ENCODE data around the gene MSMP.

Gene MSMP

GRCh38 chr9:35769763-35770162 is 15.7 kb upstream of the MSMP start:
- DNase-seq: no peak

DNA sequence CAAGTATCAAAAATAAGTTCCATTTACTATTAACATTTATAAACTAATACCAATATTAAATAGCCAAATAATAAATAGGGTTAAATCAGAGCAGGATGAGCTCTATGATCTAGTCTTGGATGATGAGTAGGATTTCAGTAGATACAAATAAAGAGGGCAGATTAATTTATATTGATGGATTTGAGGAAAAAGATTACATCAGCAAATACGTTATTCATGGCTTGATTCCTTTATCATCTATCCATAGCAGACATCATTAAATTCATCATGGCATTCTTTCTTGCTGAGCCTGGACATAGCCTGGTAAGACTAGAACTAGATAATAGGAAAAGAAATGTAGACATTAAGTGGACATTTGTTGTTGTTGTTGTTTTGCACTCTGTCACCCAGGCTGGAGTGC is 13.4 kb upstream of the MSMP start:
- no peak for DNase-seq

DNA sequence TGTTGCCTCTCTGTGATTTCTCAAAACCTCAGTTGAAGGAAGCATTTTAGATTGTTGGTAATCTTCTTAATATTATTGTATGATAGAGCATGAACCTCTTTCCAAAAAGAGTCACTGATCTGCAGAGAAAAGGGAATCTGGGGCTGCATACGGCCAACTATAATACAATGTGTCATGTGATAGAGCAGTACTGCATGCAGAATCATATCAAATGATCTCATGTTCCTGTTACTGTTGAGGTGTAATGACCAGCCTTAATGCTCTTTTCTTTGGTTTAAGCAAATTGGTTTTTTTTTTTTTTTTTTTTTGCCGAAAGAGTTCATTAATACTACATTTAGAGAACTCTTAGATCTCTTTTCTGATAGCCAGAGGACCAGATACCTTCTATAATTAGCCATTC is 12.9 kb upstream of the MSMP start:
- no peak for DNase-seq

DNA sequence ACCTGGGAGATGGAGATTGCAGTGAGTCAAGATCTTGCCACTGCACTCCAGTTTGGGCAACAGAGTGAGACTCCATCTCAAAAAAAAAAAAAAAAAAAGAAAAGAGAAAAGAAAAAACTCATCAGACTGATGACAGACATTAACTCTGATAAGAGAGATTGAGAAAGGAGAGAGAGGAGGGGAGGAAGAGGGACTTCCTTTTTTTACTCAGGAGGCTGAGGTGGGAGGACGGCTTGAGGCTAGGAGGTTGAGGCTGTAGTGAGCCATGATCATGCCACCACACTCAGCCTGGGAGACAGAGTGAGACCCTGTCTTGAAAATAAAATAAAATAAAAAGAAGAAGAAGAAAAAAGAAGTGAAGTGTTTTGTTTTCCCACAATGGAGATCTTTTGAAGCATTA is 9.7 kb upstream of the MSMP start:
- no peak for DNase-seq

- no peak for DNase-seq
Measured at GRCh38 chr9:35763181-35763580, 9.1 kb upstream of the MSMP start.

DNA sequence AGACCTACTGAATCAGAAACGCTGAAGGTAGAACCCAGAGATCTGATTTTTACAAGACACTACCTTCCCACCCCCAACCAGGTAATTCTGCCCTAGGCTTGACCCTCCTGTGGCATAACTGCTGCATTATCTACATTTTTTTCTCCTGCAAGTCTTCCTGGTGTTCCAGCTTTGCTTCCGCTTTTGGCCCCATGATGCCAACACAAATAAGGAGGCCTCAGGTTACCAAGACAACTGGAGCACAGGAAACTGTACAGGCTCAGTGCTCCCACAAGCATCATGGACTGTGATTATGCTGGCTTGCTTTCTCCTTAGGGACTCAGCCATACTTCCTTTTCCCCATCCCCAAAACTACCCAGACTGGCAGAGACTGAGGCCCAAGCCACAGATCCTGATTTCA is 6.6 kb upstream of the MSMP start:
- no peak for DNase-seq

DNA sequence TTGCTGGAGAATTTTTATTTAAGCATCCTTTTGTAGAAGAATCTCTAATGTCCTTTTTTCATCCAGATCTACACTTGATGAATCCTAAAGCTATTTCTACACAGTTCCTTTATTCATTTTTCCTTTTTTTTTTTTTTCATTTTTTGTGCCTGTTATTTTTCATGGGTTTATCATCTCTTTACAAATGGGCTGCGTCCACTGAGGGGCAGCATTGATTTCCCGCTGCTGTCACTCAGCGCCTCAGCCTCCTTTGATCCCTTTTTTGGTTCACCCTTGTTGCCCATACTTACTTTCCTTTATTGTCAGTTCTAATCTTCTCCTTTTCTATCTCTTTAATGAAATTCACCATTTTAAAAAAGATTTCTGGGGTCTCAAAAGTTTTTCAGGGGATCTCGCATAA is 5.7 kb upstream of the MSMP start:
- DNase-seq: no peak

DNA sequence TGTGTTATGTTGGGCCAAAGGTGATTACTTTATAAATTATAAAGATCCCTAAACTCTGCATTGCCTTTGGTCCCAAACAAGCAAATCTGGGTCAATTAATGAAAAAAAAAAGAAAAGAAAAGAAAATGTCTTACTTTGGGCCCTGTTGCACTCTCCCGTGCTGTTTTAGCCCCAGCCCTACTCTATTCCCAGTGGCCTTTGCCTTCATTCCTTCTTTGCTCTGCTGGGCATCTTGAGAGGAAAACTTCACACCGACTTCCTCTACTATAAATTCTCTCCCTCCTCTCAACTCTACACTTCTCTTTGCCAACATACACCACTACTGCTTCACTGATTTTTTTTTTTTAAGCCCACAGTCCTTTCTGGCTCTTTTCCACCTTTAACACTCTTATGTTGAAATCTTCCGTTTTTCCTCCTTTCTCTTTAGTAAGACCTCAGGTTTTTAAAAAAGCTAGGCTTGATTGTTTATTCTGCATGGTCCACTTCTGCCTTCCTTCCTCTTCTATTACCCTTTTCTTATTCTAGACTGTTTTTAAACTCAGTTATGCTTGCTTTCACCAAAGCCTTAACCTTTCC is 4.5 kb upstream of the MSMP start:
- DNase-seq: no peak

DNA sequence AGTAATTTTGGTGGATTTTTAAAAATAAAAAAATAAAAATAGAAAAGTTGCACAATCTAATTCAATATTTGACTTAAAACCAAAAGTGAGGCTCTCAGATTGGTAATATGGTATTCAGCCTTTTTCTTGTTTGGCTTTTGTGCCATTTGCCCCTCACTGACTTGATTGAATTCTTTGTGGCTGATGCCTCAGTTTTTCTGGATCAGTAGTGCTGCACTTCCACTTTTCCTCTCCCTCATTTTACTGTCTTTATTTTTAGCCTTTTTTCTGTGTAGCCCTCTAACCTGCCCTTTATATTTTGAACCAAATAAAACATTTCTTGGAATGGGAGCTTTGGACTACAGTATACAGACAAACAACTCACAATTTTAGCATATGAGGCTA is 3.8 kb upstream of the MSMP start:
- DNase-seq: no peak

DNA sequence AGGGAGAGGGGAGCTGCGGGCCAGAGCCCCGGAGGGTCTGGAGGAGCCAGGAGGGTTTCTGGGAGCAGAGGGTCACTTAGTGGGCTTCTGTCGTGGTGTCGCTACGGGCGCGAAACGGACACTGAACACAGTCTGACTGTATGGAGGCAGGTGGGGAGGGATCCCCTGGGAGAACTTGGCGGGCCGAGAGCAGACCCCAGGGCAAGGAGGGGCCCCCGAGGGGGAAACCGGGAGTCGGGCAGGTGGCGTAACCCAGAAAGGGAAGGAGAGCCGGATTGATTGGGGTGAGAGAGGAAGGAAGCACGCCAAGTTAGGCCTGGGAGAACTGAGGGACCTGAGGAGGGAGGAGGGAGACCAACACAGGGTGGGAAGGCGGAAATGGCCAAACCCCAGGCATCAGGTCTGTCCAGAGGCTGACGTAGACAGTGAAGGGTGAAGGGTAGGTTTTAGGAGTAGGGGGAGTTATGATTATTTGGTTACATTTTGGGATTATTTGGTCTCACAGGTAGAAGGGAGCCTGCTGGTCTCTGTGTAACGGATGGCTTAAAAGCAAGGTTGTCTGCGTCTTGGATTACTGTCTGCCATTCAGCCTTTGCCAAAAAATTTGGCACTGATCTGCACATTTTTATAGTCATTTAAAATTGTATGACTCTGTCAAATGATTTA is 3.3 kb upstream of the MSMP start:
- DNase-seq: peak; percentile 80

DNA sequence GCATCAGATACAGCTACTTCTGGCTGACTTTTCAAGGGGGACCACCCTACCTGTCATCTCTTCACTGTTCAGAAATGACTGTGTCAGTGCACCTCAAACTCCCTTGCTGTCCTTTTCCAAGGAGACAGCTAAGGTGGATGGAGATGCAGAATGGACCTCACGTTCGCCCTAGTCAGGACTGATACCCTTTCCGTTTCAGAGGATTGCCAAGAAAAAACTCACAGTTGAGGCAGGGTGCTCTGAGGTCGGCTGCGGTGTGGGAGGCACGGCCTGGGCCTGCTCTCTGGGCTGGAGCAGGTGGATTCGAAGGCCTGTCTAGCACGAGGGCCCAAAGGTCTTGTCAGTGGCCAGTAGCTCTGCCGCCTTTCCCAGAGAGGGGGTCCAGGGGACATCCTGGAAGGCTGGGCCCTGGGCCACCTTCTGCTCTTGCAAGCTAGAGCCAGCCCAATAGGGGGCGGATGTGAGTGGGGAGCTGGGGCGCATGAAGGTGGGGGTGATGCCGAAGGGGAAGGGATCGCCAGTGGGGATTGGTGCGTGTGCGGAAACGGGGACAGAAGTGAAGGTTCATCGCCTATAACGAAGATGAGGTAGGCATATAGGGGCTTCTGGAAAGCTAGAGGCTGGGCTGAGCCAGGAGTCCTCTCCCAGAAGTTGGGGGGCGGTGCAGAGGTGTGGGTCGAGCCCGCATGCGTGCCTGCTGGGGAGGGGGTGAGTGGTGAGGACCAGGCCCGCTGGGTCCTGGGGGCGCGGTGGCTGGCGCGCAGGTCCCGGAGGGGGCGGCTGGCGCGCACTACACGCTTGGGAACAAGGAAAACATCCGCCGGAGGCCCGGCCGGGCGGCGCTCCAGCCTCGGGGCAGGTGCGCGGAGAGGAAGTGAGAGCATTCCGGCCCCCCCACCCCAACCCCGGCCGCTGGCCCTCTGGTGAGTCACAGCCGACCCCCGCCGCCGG is 2.5 kb upstream of the MSMP start:
- no peak for DNase-seq

DNA sequence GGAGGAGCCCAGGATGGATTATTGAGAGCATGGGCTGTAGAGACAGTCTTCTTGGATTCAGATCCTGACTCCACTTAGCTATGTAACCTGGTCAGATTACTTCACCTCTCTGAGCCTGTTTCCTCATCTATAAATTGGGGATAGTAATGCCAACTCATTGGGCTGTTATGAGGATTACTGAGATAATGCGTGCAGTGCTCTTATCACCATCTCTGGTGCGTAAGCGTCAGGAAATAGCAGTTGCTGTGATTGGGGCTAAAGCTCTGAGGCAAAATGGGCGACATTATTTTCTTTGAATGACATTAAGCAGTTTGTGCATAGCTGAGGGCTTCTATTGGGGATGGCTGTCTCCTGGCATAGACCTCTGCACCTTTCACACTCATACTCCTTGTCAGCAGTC is 995 bp upstream of the MSMP start:
- DNase-seq: no peak

DNA sequence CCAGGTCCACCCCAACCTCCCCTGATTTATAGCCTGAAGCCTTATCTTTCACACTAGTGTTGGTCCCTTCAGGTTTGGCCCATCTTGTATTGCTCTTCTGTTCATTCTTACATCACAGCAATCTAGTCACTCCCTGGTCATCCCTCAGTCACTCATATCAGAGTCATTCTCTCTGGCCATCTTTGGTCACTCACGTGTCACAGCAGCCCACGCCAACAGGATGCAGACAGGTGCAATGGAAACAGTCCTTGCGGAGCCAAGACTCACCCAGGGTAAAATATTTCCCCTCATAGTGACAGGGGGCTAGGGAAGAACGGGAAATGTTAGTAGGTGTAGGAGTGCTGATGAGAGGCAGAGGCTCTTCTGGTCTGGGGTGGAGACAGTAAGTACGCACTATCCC is 610 bp downstream of the MSMP start:
- no peak for DNase-seq

DNA sequence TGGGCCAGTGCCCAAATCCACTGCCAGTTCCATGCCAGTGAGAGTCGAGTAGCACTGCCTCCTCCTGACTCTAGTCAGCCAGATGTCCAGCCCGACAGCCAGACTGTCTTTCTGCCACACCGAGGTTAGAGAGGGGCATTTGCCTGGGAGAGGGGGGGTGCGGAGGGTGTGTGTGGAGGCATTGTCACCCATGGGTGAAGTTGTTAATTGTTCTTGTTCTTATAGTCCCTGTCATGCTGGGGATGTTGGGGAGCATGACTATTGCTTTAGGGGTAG is 3.9 kb downstream of the MSMP start:
- no peak for DNase-seq

DNA sequence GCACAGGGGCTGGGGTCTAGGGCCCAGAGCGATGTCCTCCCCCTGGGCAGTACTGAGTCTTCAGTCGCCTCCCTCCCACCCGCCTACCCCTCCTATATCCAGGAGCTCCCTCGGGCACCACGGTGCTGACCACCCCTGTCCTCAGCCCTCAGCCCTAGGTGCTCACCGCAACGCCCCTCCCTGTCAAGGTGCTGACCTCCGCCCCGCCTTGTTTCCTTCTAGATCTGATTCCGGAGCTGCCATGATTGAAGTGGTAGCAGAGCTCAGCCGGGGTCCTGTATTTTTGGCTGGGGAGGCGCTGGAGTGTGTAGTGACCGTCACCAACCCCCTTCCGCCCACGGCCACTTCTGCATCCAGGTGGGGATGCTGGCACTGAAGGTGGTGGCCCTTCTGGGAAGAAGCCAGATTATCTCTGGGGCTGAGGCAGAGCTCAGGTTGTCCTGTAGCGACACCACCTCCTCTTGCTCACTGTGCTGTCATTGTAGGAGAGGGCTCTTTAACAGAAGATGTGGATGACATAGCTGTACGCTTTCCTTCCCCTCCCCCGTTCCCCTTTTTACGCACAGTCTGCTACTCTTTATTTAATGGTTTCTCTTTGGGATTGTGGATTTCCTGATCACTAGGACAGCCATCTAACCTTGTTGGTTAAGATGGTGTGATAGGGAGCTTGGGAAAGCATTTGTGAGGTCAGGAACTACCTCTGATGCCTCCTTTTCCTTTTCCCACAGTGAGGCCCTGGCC is 4.4 kb downstream of the MSMP start:
- DNase-seq: no peak

- peak; percentile 85 for DNase-seq
Measured at GRCh38 chr9:35748858-35749514, 5.1 kb downstream of the MSMP start, which contains the start of the genes GBA2 and RGP1. Gene GBA2 (minus strand): TSS chr9:35749228. CDS start chr9:35748704, 524 bp downstream. Gene RGP1 (plus strand): TSS chr9:35749287. CDS start chr9:35749756, 469 bp downstream.

- DNase-seq: no peak
Measured at GRCh38 chr9:35748242-35748857, 5.7 kb downstream of the MSMP start.

GRCh38 chr9:35746583-35746982 is 7.5 kb downstream of the MSMP start:
- no peak for DNase-seq

DNA sequence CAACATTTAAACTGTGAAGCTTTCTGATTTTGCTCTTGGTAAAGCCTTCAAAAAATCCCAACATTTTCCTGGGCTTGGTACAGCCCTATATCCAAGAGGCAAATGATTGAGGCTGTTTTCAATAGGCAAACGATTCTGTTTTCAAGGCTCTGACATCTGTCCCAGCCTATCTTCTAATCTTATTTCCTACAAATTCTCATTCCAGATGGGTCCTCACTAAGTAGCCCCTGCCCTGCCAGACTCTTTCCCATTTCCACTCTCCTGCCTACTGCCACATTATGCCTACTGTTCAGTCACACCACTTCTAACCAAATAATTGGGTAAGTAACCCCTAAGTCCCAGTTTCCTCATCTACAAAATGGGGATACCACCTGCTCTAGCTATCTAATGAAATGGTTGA is 8.5 kb downstream of the MSMP start:
- DNase-seq: no peak

DNA sequence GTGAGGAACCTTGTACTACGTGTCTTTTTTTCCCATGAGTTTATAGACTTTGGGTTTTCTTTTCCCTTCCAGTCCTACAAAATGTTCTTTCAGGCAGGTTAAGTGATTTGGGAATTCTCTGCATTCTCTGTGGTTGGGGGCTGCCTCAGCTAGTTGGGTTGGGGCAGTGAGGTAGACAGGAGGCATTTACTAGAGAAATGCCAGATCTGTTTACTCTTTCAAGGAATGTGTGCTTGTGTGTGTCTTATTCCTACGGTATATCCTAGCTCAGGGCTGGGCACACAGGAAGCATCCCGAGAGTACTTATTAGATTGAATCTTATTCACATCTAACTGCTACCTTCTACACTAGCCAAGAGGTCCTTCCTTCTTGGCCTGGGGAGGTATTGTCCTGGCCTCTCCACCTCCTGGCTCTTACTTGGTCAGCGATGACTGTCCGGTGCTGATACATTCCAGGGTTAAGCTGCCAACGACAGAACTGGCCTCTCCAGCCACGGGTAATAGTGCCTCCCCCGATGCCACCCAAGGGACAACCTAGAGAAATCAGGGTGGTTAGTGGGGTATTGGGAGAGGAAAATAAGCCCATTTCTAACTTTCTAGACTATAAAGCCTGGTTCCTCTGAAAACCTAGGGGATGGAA is 10.1 kb downstream of the MSMP start:
- no peak for DNase-seq

- DNase-seq: no peak
Measured at GRCh38 chr9:35743452-35743851, 10.6 kb downstream of the MSMP start.

DNA sequence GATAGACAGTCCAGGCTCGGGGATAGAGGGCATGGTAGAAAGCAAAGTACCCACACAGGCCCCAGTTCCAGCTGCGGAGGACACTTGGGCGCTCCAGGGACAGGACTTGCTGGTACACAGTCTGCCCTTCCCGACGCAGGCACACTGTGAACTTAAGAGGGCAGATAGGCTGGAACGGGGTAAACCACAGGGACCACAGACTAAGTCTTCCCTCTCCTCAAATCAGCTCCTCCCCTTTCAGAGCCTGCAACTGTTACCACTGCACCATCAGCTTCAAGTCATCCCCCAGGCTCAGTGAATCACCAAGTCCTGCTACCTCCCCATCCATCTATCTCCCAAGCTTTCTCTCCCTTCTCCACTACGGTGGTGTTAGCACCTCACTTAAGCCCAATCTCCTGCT is 12.3 kb downstream of the MSMP start:
- no peak for DNase-seq

All from left hindlimb (tissue), 1 donor.